ENCODE data around the gene TTC22.

Gene TTC22

DNA sequence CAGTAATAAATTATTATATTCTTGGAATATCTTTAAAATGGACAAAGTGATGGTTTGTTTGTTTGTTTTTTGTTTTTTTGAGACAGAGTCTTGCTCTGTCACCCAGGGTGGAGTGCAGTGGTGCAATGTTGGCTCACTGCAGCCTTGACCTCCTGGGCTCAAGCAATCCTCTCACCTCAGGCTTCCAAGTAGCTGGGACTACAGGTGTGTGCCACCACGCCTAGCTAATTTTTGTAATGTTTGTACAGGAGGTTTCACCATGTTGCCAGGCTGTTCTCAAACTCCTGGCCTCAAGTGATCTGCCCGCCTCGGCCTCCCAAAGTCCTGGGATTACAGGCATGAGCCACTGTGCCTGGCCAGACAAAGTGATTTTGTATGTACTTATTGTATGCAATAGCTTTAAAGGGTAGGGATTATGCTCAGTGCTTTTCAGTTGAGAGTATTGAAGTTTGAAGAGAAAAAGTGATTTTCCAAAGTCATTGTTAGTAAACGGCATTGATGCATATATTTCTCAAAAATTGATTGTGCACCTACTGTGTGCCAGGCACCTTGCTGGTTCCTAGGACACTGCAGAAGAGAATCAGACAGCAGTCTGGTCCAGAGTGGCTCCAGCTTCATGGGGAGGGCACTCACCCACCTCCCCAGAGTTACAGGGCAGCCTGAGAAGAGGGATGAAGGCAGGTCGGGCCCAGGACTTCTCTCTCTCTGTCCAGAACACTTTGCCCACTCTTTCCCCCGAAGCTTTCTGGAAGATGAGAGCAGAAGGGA lies 34.2 kb upstream of the TTC22 start:
- TF ChIP-seq, protein P1, sequence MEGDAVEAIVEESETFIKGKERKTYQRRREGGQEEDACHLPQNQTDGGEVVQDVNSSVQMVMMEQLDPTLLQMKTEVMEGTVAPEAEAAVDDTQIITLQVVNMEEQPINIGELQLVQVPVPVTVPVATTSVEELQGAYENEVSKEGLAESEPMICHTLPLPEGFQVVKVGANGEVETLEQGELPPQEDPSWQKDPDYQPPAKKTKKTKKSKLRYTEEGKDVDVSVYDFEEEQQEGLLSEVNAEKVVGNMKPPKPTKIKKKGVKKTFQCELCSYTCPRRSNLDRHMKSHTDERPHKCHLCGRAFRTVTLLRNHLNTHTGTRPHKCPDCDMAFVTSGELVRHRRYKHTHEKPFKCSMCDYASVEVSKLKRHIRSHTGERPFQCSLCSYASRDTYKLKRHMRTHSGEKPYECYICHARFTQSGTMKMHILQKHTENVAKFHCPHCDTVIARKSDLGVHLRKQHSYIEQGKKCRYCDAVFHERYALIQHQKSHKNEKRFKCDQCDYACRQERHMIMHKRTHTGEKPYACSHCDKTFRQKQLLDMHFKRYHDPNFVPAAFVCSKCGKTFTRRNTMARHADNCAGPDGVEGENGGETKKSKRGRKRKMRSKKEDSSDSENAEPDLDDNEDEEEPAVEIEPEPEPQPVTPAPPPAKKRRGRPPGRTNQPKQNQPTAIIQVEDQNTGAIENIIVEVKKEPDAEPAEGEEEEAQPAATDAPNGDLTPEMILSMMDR (IDR thresholded peaks at IDR 0.05; ENCODE audit: insufficient read depth, low read length, missing control alignments) = no peak
- DNase-seq (ENCODE audit: low read depth, low spot score) = no peak
- no peak overlapping the region for H3K4me3 ChIP-seq (ENCODE audit: low read depth, low read length)
- CTCF ChIA-PET = no interaction called here
- POLR2A ChIA-PET = no interaction called here

GRCh38 chr1:54834007-54834541 lies 33.0 kb upstream of the TTC22 start:
- ChIA-PET CTCF (interaction anchor here (1.1 kb wide), 1 partner anchor 116 kb away, joined by 3 read pairs; no protein-coding TSS in a partner anchor), POLR2A (no interaction called here)
- TF ChIP-seq, protein P1 (IDR thresholded peaks at IDR 0.05; ENCODE audit: insufficient read depth, low read length, missing control alignments) = no peak
- DNase-seq (ENCODE audit: low read depth, low spot score) = no peak
- H3K4me3 ChIP-seq (ENCODE audit: low read depth, low read length) = no peak overlapping the region

DNA sequence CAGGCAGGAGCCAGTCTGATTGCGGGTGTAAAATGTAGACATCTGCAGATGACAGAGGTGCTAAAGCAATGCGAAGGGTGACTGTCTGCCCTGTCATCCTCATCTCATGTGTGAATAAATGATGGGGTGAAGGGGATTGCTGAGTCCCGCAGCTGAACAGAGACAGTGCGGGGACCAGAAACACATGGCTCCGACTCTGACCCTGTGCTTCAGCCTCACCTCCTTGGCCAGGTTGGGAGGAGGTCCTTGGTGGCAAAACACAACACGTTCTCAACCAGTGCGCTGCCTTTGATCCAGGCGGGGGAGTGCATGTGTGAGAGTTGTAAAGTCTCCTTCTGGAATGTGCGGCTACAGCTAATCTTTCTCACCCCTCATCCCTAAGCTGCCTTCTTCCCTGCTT lies 32.0 kb upstream of the TTC22 start:
- CTCF ChIA-PET = interaction anchor here (0.9 to 1.1 kb wide), 2 partner anchors 10 to 117 kb away, joined by 3 read pairs; no protein-coding TSS in a partner anchor
- POLR2A ChIA-PET = interaction anchor here (0.5 kb wide), 1 partner anchor 753 kb away, joined by 3 read pairs; no protein-coding TSS in a partner anchor
- TF ChIP-seq, protein P1 (IDR thresholded peaks at IDR 0.05; ENCODE audit: insufficient read depth, low read length, missing control alignments) = no peak

DNA sequence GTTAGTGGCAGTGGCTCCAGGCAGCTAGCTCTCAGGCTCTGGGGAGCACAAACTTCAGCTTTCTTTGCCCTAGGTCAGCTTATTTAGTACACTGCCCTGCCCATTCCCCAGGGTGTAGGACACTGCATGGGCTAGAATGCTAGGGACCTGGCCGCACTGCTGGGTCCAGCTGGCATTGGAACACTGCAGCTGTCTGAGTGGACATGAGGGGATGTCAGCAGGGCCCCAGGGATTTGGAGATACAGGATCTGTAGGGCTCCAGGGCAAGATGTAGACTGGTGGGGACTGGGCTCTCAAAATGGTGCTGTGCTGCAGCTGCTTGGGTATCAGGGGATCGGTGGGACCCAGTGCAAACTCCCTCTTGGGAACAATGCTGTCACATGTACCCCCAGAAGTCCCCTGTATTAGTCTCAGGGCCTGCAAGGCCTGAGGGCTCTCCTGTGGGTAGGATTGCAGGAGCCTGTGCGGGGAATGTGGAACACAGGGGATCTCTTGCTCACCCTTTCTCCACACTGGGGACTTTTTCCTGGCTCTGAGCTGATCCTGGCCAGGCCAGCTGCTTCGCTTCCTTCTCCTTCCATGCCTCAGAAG lies 25.2 kb upstream of the TTC22 start:
- TF ChIP-seq, protein P1 (IDR thresholded peaks at IDR 0.05; ENCODE audit: insufficient read depth, low read length, missing control alignments) = no peak

More for the DNA sequence above, 32.0 kb upstream of the TTC22 start:
- H3K4me3 ChIP-seq (ENCODE audit: low read depth, low read length) = no peak overlapping the region
- no peak for DNase-seq (ENCODE audit: low read depth, low spot score)

GRCh38 chr1:54825696-54826095 lies 24.6 kb upstream of the TTC22 start:
- DNase-seq (ENCODE audit: low read depth, low spot score) = no peak
- no peak overlapping the region for H3K4me3 ChIP-seq (ENCODE audit: low read depth, low read length)
- CTCF ChIA-PET = interaction anchor here (1.1 kb wide), 1 partner anchor 11 kb away, joined by 3 read pairs; no protein-coding TSS in a partner anchor
- TF ChIP-seq, protein P1 (IDR thresholded peaks at IDR 0.05; ENCODE audit: insufficient read depth, low read length, missing control alignments) = no peak
- POLR2A ChIA-PET = no interaction called here

More for the DNA sequence above, 25.2 kb upstream of the TTC22 start:
- no peak overlapping the region for H3K4me3 ChIP-seq (ENCODE audit: low read depth, low read length)
- CTCF ChIA-PET = interaction anchor here (1.1 kb wide), 1 partner anchor 11 kb away, joined by 3 read pairs; no protein-coding TSS in a partner anchor
- no peak for DNase-seq (ENCODE audit: low read depth, low spot score)
- POLR2A ChIA-PET = no interaction called here

DNA sequence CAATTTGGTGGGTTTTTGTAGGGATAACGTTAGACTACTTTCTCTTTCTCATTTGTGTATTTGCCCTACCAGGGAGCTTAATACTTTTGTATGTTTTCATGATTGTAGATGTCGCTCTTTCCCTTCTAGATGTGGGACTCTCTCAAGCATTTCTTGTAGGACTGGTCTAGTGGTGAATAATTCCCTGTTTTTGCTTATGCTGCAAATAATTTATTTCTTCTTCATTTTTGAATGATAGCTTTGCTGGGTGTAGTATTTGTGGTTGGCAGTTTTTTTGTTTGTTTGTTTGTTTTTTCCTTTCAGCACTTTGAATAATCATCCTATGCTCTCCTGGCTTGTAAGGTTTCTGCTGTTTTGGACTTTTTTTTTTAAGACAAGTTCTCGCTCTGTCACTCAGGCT lies 22.5 kb upstream of the TTC22 start:
- POLR2A ChIA-PET = no interaction called here
- DNase-seq (ENCODE audit: low read depth, low spot score) = no peak
- TF ChIP-seq, protein P1 (IDR thresholded peaks at IDR 0.05; ENCODE audit: insufficient read depth, low read length, missing control alignments) = no peak
- CTCF ChIA-PET = interaction anchor here (0.7 to 1.0 kb wide), 2 partner anchors 8 to 14 kb away, joined by 3 read pairs; no protein-coding TSS in a partner anchor
- H3K4me3 ChIP-seq (ENCODE audit: low read depth, low read length) = no peak overlapping the region

Measured in AG04449 (cell line).